MM.1S (cell line): ENCODE measurements around the gene ETV6.

Experiments used
- CTCF ChIP-seq: fragments of 300-600 bp; sonication (generic); IDR thresholded peaks from 2 replicates; pipeline ENCODE4 v1.5.1; 2016; ENCODE audit warnings: antibody characterized with exemption, low read length, mixed read lengths
- EZH2 ChIP-seq: fragments of 300-600 bp; sonication (generic); optimal IDR thresholded peaks from 2 replicates; pipeline ENCODE3; 2017; ENCODE audit warnings: low read depth, mild to moderate bottlenecking, antibody characterized with exemption, low read length, mixed read lengths

- TF ChIP-seq CTCF = no peak
- no peak for TF ChIP-seq EZH2
Observed at GRCh38 chr12:11879306-11879705, 229.8 kb downstream of the ETV6 start.
